Activated naive CD8-positive, alpha-beta T cell treated with anti-CD3 and anti-CD28 coated beads for 36 hours (primary cell): ENCODE data around the gene OR6T1. TPM values are rescaled to one million over a fixed set of nuclear protein-coding genes. Genes with fewer than 3 reads are reported as not detected.

Source experiments
- DNase-seq: peaks from one replicate; pipeline ENCODE4 v3.0.0; 2021
- H3K27ac Mint-ChIP-seq: one replicate; pipeline ENCODE4 v1.8.0; 2022; ENCODE audit warnings: mild to moderate bottlenecking, moderate library complexity, mixed read lengths
- H3K27me3 Mint-ChIP-seq: one replicate; pipeline ENCODE4 v1.8.0; 2022; ENCODE audit warnings: mild to moderate bottlenecking, mixed read lengths
- H3K36me3 Mint-ChIP-seq: one replicate; pipeline ENCODE4 v1.8.0; 2021; ENCODE audit warnings: mild to moderate bottlenecking, mixed read lengths
- H3K4me1 Mint-ChIP-seq: one replicate; pipeline ENCODE4 v1.8.0; 2021; ENCODE audit warnings: mixed read lengths
- H3K4me3 Mint-ChIP-seq: one replicate; pipeline ENCODE4 v1.8.0; 2022; ENCODE audit warnings: mild to moderate bottlenecking, moderate library complexity, mixed read lengths
- H3K9me3 Mint-ChIP-seq: one replicate; pipeline ENCODE4 v1.8.0; 2022; ENCODE audit warnings: mixed read lengths
- total RNA-seq, 2 experiments: library from RNA; stranded (reverse); gene quantifications; one replicate each; pipeline ENCODE4 v1.2.3, GENCODE V29; 2021

The OR6T1 gene
- total RNA-seq = not detected

- no peaks in the 10 kb centered on the region for H3K36me3 Mint-ChIP-seq
- no peaks in the 10 kb centered on the region for H3K4me1 Mint-ChIP-seq
- DNase-seq = no peak
- H3K4me3 Mint-ChIP-seq = no peak within 1 kb of the TSS
- no peak within 1 kb of the TSS for H3K27ac Mint-ChIP-seq
- peaks cover 15% of the 10 kb centered on the region for H3K27me3 Mint-ChIP-seq
- no peaks in the 10 kb centered on the region for H3K9me3 Mint-ChIP-seq
These were observed at the start of gene OR6T1 for GRCh38 chr11:123943738-123944137. Gene OR6T1, minus strand, starts transcription at chr11:123943838. Its CDS starts 0 bp downstream, at chr11:123943838.

GRCh38 chr11:123979311-123979710, 35.7 kb upstream of the OR6T1 start:
- Mint-ChIP-seq H3K36me3 (no peaks in the 10 kb centered on the region), H3K27ac (no peak overlapping the region), H3K27me3 (no peaks in the 10 kb centered on the region), H3K4me3 (no peak overlapping the region), H3K9me3 (peaks cover 3% of the 10 kb centered on the region), H3K4me1 (no peaks in the 10 kb centered on the region)
- DNase-seq = no peak

GRCh38 chr11:123977731-123978347, 34.2 kb upstream of the OR6T1 start, which contains the start of gene OR10S1:
Gene OR10S1, minus strand, starts transcription at chr11:123977781. Its CDS starts 117 bp downstream, at chr11:123977664.
- Mint-ChIP-seq H3K36me3 (no peaks in the 10 kb centered on the region), H3K9me3 (peaks cover 3% of the 10 kb centered on the region), H3K4me1 (no peaks in the 10 kb centered on the region), H3K27me3 (no peaks in the 10 kb centered on the region), H3K4me3 (no peak within 1 kb of the TSS), H3K27ac (no peak within 1 kb of the TSS)
- DNase-seq = no peak

GRCh38 chr11:123976770-123977560, 33.3 kb upstream of the OR6T1 start:
- Mint-ChIP-seq H3K36me3 (no peaks in the 10 kb centered on the region), H3K4me1 (no peaks in the 10 kb centered on the region), H3K4me3 (no peak overlapping the region), H3K27me3 (no peaks in the 10 kb centered on the region), H3K27ac (no peak overlapping the region), H3K9me3 (no peaks in the 10 kb centered on the region)
- DNase-seq = no peak

GRCh38 chr11:123973816-123974215, 30.2 kb upstream of the OR6T1 start:
- Mint-ChIP-seq H3K27ac (no peak overlapping the region), H3K27me3 (peaks cover 4% of the 10 kb centered on the region), H3K4me1 (no peaks in the 10 kb centered on the region), H3K4me3 (no peak overlapping the region), H3K36me3 (no peaks in the 10 kb centered on the region), H3K9me3 (no peaks in the 10 kb centered on the region)
- no peak for DNase-seq

GRCh38 chr11:123956752-123957151, 13.1 kb upstream of the OR6T1 start:
- Mint-ChIP-seq H3K4me1 (no peaks in the 10 kb centered on the region), H3K27ac (no peak overlapping the region), H3K9me3 (peaks cover 13% of the 10 kb centered on the region), H3K4me3 (no peak overlapping the region), H3K36me3 (no peaks in the 10 kb centered on the region), H3K27me3 (peaks cover 3% of the 10 kb centered on the region)
- no peak for DNase-seq

GRCh38 chr11:123945132-123945531, 1.5 kb upstream of the OR6T1 start:
- H3K27ac Mint-ChIP-seq = no peak overlapping the region
- no peak overlapping the region for H3K4me3 Mint-ChIP-seq
- no peaks in the 10 kb centered on the region for H3K9me3 Mint-ChIP-seq
- no peaks in the 10 kb centered on the region for H3K4me1 Mint-ChIP-seq
- H3K27me3 Mint-ChIP-seq = peaks cover 15% of the 10 kb centered on the region
- DNase-seq = no peak
- H3K36me3 Mint-ChIP-seq = no peaks in the 10 kb centered on the region

- H3K4me1 Mint-ChIP-seq = no peaks in the 10 kb centered on the region
- no peaks in the 10 kb centered on the region for H3K36me3 Mint-ChIP-seq
- H3K4me3 Mint-ChIP-seq = no peak overlapping the region
- no peak overlapping the region for H3K27ac Mint-ChIP-seq
- DNase-seq = no peak
- peaks cover 17% of the 10 kb centered on the region for H3K27me3 Mint-ChIP-seq
- H3K9me3 Mint-ChIP-seq = no peaks in the 10 kb centered on the region
These were observed 1.2 kb downstream of the OR6T1 start for GRCh38 chr11:123942413-123942812.

- Mint-ChIP-seq H3K27ac (no peak within 1 kb of the TSS), H3K9me3 (no peaks in the 10 kb centered on the region), H3K4me1 (no peaks in the 10 kb centered on the region), H3K4me3 (no peak within 1 kb of the TSS), H3K36me3 (no peaks in the 10 kb centered on the region), H3K27me3 (peaks cover 4% of the 10 kb centered on the region)
- DNase-seq = no peak
These were observed 4.3 kb downstream of the OR6T1 start, which contains the start of gene OR4D5 for GRCh38 chr11:123939317-123939716. Gene OR4D5, plus strand, starts transcription at chr11:123939617. Its CDS starts 0 bp downstream, at chr11:123939617.

GRCh38 chr11:123924027-123924426, 19.6 kb downstream of the OR6T1 start:
- no peak overlapping the region for H3K27ac Mint-ChIP-seq
- no peak overlapping the region for H3K4me3 Mint-ChIP-seq
- no peaks in the 10 kb centered on the region for H3K36me3 Mint-ChIP-seq
- H3K27me3 Mint-ChIP-seq = peaks cover 2% of the 10 kb centered on the region
- no peaks in the 10 kb centered on the region for H3K4me1 Mint-ChIP-seq
- no peaks in the 10 kb centered on the region for H3K9me3 Mint-ChIP-seq
- DNase-seq = no peak

GRCh38 chr11:123920943-123921342, 22.7 kb downstream of the OR6T1 start:
- Mint-ChIP-seq H3K4me1 (no peaks in the 10 kb centered on the region), H3K9me3 (no peaks in the 10 kb centered on the region), H3K36me3 (no peaks in the 10 kb centered on the region), H3K4me3 (no peak overlapping the region), H3K27ac (no peak overlapping the region), H3K27me3 (no peaks in the 10 kb centered on the region)
- no peak for DNase-seq

GRCh38 chr11:123905826-123906225, 37.8 kb downstream of the OR6T1 start:
- no peaks in the 10 kb centered on the region for H3K36me3 Mint-ChIP-seq
- DNase-seq = no peak
- H3K4me3 Mint-ChIP-seq = no peak overlapping the region
- no peak overlapping the region for H3K27ac Mint-ChIP-seq
- no peaks in the 10 kb centered on the region for H3K9me3 Mint-ChIP-seq
- H3K27me3 Mint-ChIP-seq = peaks cover 3% of the 10 kb centered on the region
- H3K4me1 Mint-ChIP-seq = no peaks in the 10 kb centered on the region

- no peak overlapping the region for H3K4me3 Mint-ChIP-seq
- no peak for DNase-seq
- no peaks in the 10 kb centered on the region for H3K9me3 Mint-ChIP-seq
These were observed 38.7 kb downstream of the OR6T1 start for GRCh38 chr11:123904932-123905331.

GRCh38 chr11:123903932-123904331, 39.7 kb downstream of the OR6T1 start:
- H3K27ac Mint-ChIP-seq = no peak overlapping the region
- no peak overlapping the region for H3K4me3 Mint-ChIP-seq
- H3K36me3 Mint-ChIP-seq = no peaks in the 10 kb centered on the region

More at GRCh38 chr11:123904932-123905331, 38.7 kb downstream of the OR6T1 start:
- no peak overlapping the region for H3K27ac Mint-ChIP-seq
- no peaks in the 10 kb centered on the region for H3K27me3 Mint-ChIP-seq
- no peaks in the 10 kb centered on the region for H3K4me1 Mint-ChIP-seq
- no peaks in the 10 kb centered on the region for H3K36me3 Mint-ChIP-seq

GRCh38 chr11:123901867-123902266, 41.8 kb downstream of the OR6T1 start, which contains the start of gene OR8D4:
Gene OR8D4, plus strand, starts transcription at chr11:123902167. Its CDS starts 4,265 bp downstream, at chr11:123906432.
- Mint-ChIP-seq H3K27me3 (no peaks in the 10 kb centered on the region), H3K36me3 (no peaks in the 10 kb centered on the region), H3K9me3 (no peaks in the 10 kb centered on the region), H3K4me3 (no peak within 1 kb of the TSS), H3K4me1 (no peaks in the 10 kb centered on the region), H3K27ac (no peak within 1 kb of the TSS)
- no peak for DNase-seq

More at GRCh38 chr11:123903932-123904331, 39.7 kb downstream of the OR6T1 start:
- no peak for DNase-seq
- H3K4me1 Mint-ChIP-seq = no peaks in the 10 kb centered on the region
- H3K9me3 Mint-ChIP-seq = no peaks in the 10 kb centered on the region
- no peaks in the 10 kb centered on the region for H3K27me3 Mint-ChIP-seq
